Osteoblast (primary cell): ENCODE data around the gene PLEKHG3. TPM values are rescaled to one million over a fixed set of nuclear protein-coding genes. Genes with fewer than 3 reads are reported as not detected.

Source experiments
- DNase-seq: peaks from one replicate; pipeline ENCODE4 v3.0.0; 2011; ENCODE audit warnings: low spot score, mixed read lengths; ENCODE audit not compliant: insufficient read length; ENCODE audit errors: missing footprints
- H2AFZ ChIP-seq: 2 replicates; pipeline ENCODE4 v1.6.0; 2011; ENCODE audit warnings: mild to moderate bottlenecking, low read length
- H3K27ac ChIP-seq: 2 replicates; pipeline ENCODE4 v1.5.1; 2011; ENCODE audit warnings: mild to moderate bottlenecking, low read depth, low read length, moderate library complexity
- H3K27me3 ChIP-seq: 2 replicates; pipeline ENCODE4 v1.6.0; 2012; ENCODE audit warnings: mild to moderate bottlenecking, control low read depth, inconsistent platforms, low read length, moderate library complexity; ENCODE audit not compliant: insufficient read depth
- H3K36me3 ChIP-seq: 2 replicates; pipeline ENCODE4 v1.5.1; 2011; ENCODE audit warnings: mild to moderate bottlenecking, low read length, control low read depth, moderate library complexity; ENCODE audit not compliant: insufficient read depth
- H3K4me1 ChIP-seq: 2 replicates; pipeline ENCODE4 v1.5.1; 2011; ENCODE audit warnings: mild to moderate bottlenecking, low read length, control low read depth, moderate library complexity; ENCODE audit not compliant: insufficient read depth
- H3K4me2 ChIP-seq: 2 replicates; pipeline ENCODE4 v1.6.0; 2011; ENCODE audit warnings: mild to moderate bottlenecking, low read length; ENCODE audit not compliant: insufficient read depth
- H3K4me3 ChIP-seq: fragments of 200-600 bp; sonication (generic); 3 replicates; pipeline ENCODE4 v1.5.1; 2012; ENCODE audit warnings: mild to moderate bottlenecking, low read length, inconsistent platforms; ENCODE audit not compliant: insufficient read depth
- H3K79me2 ChIP-seq: 2 replicates; pipeline ENCODE4 v1.6.0; 2012; ENCODE audit warnings: mild to moderate bottlenecking, low read length, control low read depth, inconsistent platforms; ENCODE audit not compliant: insufficient read depth
- H3K9me3 ChIP-seq: 2 replicates; pipeline ENCODE4 v1.5.1; 2011; ENCODE audit warnings: low read depth, low read length, control low read depth
- H4K20me1 ChIP-seq: 2 replicates; pipeline ENCODE4 v1.6.0; 2012; ENCODE audit warnings: mild to moderate bottlenecking, low read length, control low read depth; ENCODE audit not compliant: insufficient read depth
- total RNA-seq: library from RNA; depleted of rRNA; stranded (reverse); fragments of >200 nt; gene quantifications from 2 replicates; pipeline ENCODE4 v1.2.3, GENCODE V29; 2012
- TF ChIP-seq, protein P1 (sequence below): IDR thresholded peaks from 2 replicates; pipeline ENCODE4 v1.5.1; 2011; ENCODE audit warnings: mild to moderate bottlenecking, low read depth, low read length, moderate library complexity; ENCODE audit errors: extremely low read depth

The PLEKHG3 gene
- total RNA-seq, 1 donor = 5.4 TPM

DNA sequence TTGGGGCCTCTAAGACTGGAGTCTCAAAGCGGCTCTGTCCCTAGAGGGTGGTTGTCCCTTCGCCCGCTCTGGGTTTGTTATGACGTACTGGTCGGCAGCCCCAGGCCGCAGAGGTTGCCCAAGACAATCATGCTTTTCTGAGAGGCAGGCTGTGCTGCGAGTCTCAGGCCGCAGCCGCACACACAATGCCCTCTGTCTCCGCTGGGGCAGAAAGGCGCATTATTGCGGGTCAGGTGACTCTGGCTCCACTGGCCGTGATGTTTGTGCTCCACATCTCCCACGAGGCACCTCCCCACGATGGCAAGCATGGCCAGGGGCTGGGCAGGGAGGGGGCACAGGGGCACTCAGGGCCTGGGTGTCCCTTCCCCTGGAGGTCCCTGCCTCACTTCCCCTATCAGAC is 21.0 kb upstream of the PLEKHG3 start:
- Histone ChIP-seq H3K36me3 (no peaks in the 10 kb centered on the region), H2AFZ (no peak overlapping the region), H3K79me2 (no peaks in the 10 kb centered on the region), H3K27ac (no peak overlapping the region), H3K4me1 (peaks cover 13% of the 10 kb centered on the region), H3K4me3 (no peak overlapping the region), H4K20me1 (no peaks in the 10 kb centered on the region), H3K9me3 (no peaks in the 10 kb centered on the region), H3K4me2 (no peak overlapping the region), H3K27me3 (peaks cover 7% of the 10 kb centered on the region)
- TF ChIP-seq, protein P1, sequence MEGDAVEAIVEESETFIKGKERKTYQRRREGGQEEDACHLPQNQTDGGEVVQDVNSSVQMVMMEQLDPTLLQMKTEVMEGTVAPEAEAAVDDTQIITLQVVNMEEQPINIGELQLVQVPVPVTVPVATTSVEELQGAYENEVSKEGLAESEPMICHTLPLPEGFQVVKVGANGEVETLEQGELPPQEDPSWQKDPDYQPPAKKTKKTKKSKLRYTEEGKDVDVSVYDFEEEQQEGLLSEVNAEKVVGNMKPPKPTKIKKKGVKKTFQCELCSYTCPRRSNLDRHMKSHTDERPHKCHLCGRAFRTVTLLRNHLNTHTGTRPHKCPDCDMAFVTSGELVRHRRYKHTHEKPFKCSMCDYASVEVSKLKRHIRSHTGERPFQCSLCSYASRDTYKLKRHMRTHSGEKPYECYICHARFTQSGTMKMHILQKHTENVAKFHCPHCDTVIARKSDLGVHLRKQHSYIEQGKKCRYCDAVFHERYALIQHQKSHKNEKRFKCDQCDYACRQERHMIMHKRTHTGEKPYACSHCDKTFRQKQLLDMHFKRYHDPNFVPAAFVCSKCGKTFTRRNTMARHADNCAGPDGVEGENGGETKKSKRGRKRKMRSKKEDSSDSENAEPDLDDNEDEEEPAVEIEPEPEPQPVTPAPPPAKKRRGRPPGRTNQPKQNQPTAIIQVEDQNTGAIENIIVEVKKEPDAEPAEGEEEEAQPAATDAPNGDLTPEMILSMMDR = no peak
- DNase-seq = no peak

GRCh38 chr14:64684091-64684490 is 20.1 kb upstream of the PLEKHG3 start:
- no peaks in the 10 kb centered on the region for H3K9me3 ChIP-seq
- no peak overlapping the region for H3K27ac ChIP-seq
- H3K4me2 ChIP-seq = no peak overlapping the region
- no peak overlapping the region for H3K4me3 ChIP-seq
- H3K36me3 ChIP-seq = no peaks in the 10 kb centered on the region
- no peak overlapping the region for H2AFZ ChIP-seq
- H3K79me2 ChIP-seq = no peaks in the 10 kb centered on the region
- H3K4me1 ChIP-seq = peaks cover 13% of the 10 kb centered on the region
- DNase-seq = no peak
- TF ChIP-seq, protein P1 = no peak
- H3K27me3 ChIP-seq = peaks cover 16% of the 10 kb centered on the region
- no peaks in the 10 kb centered on the region for H4K20me1 ChIP-seq

- H3K4me1 ChIP-seq = peaks cover 9% of the 10 kb centered on the region
- no peak overlapping the region for H3K4me3 ChIP-seq
- no peak overlapping the region for H2AFZ ChIP-seq
- no peak overlapping the region for H3K4me2 ChIP-seq
- DNase-seq = no peak
- H3K9me3 ChIP-seq = no peaks in the 10 kb centered on the region
- TF ChIP-seq, protein P1 = no peak
- no peaks in the 10 kb centered on the region for H4K20me1 ChIP-seq
- no peak overlapping the region for H3K27ac ChIP-seq
- H3K36me3 ChIP-seq = no peaks in the 10 kb centered on the region
- no peaks in the 10 kb centered on the region for H3K79me2 ChIP-seq
- H3K27me3 ChIP-seq = peaks cover 21% of the 10 kb centered on the region
Observed at GRCh38 chr14:64685371-64686281, 18.6 kb upstream of the PLEKHG3 start.

DNA sequence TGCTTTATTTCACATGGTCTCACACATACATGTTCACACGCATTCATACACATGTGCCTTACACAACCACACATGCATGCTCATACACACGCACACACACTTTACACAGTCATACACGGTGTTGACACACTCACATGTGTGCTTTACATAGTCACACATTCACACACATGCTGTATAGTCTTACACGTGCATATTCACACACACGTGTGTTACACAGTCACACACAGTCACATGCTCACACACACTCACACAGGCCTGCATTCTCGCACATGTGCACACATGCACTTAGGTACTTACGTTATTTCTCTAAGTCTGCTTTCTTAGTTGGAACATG is 18.0 kb upstream of the PLEKHG3 start:
- no peak for DNase-seq
- Histone ChIP-seq H3K27ac (no peak overlapping the region), H2AFZ (no peak overlapping the region), H3K4me3 (no peak overlapping the region), H3K27me3 (peaks cover 21% of the 10 kb centered on the region), H3K4me2 (no peak overlapping the region), H3K36me3 (no peaks in the 10 kb centered on the region), H3K4me1 (peaks cover 7% of the 10 kb centered on the region), H3K9me3 (no peaks in the 10 kb centered on the region), H4K20me1 (no peaks in the 10 kb centered on the region), H3K79me2 (no peaks in the 10 kb centered on the region)
- TF ChIP-seq, protein P1 = no peak
